ENCODE measurements around the gene SH3RF3. TPM values are rescaled to one million over a fixed set of nuclear protein-coding genes. Genes with fewer than 3 reads are reported as not detected.

SH3RF3 gene
- total RNA-seq, 2 donors from 2014 or later: 1.3 to 2.5 TPM

- Histone ChIP-seq H3K36me3 (no peaks in the 10 kb centered on the region), H3K4me1 (no peaks in the 10 kb centered on the region), H3K9me3 (no peaks in the 10 kb centered on the region), H3K27ac (no peak overlapping the region), H3K4me3 (no peak overlapping the region), H3K27me3 (no peaks in the 10 kb centered on the region), H3K9ac (ENCODE audit: low read depth in 2 of 2, low read length in 2 of 2) (no peak overlapping the region)
- TF ChIP-seq CTCF (IDR thresholded peaks at IDR 0.05): no peak
- no peak for DNase-seq
- intact Hi-C loops (cut with DNase I): no loop called here
These were observed 344.8 kb downstream of the SH3RF3 start for GRCh38 chr2:109473616-109474318.

DNA sequence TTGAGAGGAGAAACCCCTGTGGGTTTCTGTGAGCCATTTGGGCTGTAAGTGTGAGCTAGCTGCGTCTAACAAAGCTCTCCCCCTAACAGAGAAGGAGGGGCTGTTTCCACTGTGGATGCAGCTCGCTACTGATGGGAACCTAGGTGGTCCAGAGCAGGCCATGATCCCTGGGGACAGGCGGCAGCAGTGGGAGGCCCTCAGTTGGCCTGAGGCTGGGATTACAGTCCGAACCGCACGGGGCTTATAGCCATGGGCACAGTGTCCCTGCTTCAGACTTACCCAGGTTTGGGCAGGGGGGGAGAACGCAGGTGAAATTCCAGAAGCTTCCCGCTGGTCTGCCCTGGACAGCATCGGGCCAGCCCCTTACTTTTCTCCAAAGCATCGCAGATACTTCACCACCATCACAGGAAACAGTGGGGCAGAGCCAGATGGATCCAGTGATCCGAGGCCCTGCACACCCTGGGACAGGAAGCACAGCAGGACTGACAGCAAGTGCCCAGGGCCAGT, 345.4 kb downstream of the SH3RF3 start:
- no peak for TF ChIP-seq CTCF (IDR thresholded peaks at IDR 0.05)
- Histone ChIP-seq H3K9ac (ENCODE audit: low read depth in 2 of 2, low read length in 2 of 2) (no peak overlapping the region), H3K27ac (no peak overlapping the region), H3K36me3 (no peaks in the 10 kb centered on the region), H3K4me3 (no peak overlapping the region), H3K4me1 (no peaks in the 10 kb centered on the region), H3K9me3 (no peaks in the 10 kb centered on the region), H3K27me3 (no peaks in the 10 kb centered on the region)
- no peak for DNase-seq
- intact Hi-C loops (cut with DNase I): no loop called here

GRCh38 chr2:109475531-109476210, 346.7 kb downstream of the SH3RF3 start:
- Histone ChIP-seq H3K4me1 (no peaks in the 10 kb centered on the region), H3K27ac (no peak overlapping the region), H3K4me3 (no peak overlapping the region), H3K27me3 (no peaks in the 10 kb centered on the region), H3K36me3 (no peaks in the 10 kb centered on the region), H3K9ac (ENCODE audit: low read depth in 2 of 2, low read length in 2 of 2) (no peak overlapping the region), H3K9me3 (no peaks in the 10 kb centered on the region)
- intact Hi-C loops (cut with DNase I): no loop called here
- no peak for TF ChIP-seq CTCF (IDR thresholded peaks at IDR 0.05)
- no peak for DNase-seq

- Histone ChIP-seq H3K36me3 (no peaks in the 10 kb centered on the region), H3K9me3 (no peaks in the 10 kb centered on the region), H3K4me3 (no peak overlapping the region), H3K9ac (ENCODE audit: low read depth in 2 of 2, low read length in 2 of 2) (no peak overlapping the region), H3K4me1 (no peaks in the 10 kb centered on the region), H3K27ac (no peak overlapping the region), H3K27me3 (no peaks in the 10 kb centered on the region)
- TF ChIP-seq CTCF (IDR thresholded peaks at IDR 0.05): no peak
- no peak for DNase-seq
- intact Hi-C loops (cut with DNase I): no loop called here
These were observed 347.8 kb downstream of the SH3RF3 start for GRCh38 chr2:109476641-109477441.

DNA sequence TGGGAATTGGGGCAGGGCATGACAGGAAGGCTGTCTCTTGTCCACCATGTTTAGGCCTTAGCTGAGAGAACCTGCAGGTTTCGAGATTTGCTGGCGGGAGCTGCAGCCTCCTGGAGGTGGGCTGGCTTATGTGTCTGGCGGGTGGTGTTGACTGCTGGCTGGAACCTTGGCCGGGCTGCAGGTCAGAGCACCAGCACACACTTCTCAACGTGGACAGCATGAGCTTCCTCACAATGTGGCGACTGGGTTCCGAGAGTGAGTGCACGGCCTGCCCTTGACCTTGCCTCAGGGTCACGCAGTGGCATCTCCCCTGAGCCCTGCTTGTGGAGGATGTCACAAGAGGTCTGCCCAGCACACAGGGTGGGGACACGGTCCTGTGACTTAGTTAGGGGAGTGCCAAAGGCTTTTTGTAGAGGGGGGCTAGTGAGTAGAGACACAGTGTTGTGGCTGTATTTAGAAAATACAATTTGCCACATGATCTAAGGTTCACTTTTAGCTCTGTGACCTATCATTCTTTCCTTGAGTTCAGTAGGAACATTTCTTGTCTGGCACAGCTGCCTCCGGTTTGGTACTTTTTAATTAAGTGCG, 350.0 kb downstream of the SH3RF3 start:
- intact Hi-C loops (cut with DNase I): no loop called here
- H3K9ac ChIP-seq (ENCODE audit: low read depth in 2 of 2, low read length in 2 of 2): no peak overlapping the region

More for the DNA sequence above, 350.0 kb downstream of the SH3RF3 start:
- Histone ChIP-seq H3K36me3 (no peaks in the 10 kb centered on the region), H3K27me3 (no peaks in the 10 kb centered on the region), H3K9me3 (no peaks in the 10 kb centered on the region), H3K4me1 (no peaks in the 10 kb centered on the region), H3K27ac (no peak overlapping the region), H3K4me3 (no peak overlapping the region)
- no peak for DNase-seq
- TF ChIP-seq CTCF (IDR thresholded peaks at IDR 0.05): no peak
